Stimulated activated CD4-positive, alpha-beta T cell treated with anti-CD3 and anti-CD28 coated beads, TNF-alpha, amount 100 ng/mL, for 48 hours (primary cell): ENCODE data around the gene PANK3.
"Not testable (repeated sequence)": the region's sequence is repeated elsewhere in the genome, so short reads cannot be mapped to it uniquely, and the experiment has no call there.

Experiments used
- DNase-seq, 3 donors: peaks; one replicate each; pipeline ENCODE4 v3.0.0-alpha.2; 2020; ENCODE audit warnings: low read depth in 3 of 3

PANK3 gene

DNA sequence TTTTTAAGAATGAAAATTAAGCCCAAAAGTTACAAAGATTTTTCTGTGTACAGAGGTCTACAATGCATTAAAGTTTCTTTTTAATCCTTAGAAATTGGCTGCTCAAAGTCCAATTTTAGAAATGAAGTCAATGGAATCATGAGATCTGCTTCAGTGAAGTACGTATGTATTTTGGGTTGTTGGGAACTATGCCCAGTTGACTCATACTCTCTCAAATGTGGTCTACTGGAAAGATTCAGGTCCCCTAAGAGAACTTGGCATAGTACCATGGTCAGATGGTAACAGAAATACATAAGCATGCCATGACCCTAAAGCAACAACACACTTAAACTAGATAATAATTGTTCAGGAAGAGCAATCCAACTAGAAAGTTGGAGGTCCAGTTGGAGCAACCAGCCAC, 27.0 kb downstream of the PANK3 start:
- no peak for DNase-seq

- no peak for DNase-seq
These were observed 28.5 kb downstream of the PANK3 start for GRCh38 chr5:168550656-168551055.

DNA sequence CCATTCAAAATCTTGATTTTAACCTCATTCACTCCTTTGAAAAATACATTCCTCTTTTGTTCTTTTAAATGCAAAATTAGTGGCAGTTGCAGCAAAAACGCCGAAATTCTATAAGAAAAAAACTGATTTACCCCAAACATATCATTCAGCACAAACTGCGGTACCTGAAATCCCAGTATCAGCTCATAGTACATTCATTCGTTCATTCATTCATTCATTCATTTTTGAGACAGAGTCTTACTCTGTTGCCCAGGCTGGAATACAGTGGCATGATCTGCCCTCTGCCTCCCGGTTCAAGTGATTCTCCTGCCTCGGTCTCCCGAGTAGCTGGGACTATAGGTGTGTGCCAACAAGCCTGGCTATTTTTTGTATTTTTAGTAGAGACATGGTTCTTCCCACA, 29.6 kb downstream of the PANK3 start:
- no peak for DNase-seq

DNA sequence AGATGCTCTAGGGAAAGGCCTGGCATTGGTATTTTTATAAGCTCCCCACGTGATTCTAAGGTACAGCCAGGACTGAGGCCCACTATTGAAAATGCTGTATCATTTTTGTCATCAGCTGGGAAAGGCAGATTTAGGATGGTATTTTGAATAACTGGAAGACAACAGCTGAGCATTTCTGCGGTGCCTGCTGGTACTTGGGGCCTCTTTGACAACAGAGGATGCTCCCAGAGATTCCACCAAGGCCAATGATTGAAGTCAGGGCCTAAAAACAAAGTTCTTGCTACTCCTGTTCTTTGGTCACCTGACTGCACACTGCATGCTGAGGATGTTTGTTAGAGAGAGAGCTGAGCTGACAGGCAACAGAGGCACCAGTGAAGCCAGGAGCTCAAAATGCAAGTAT, 42.0 kb downstream of the PANK3 start:
- no peak for DNase-seq

GRCh38 chr5:168534351-168534750, 44.8 kb downstream of the PANK3 start:
- not testable (repeated sequence) for DNase-seq

DNA sequence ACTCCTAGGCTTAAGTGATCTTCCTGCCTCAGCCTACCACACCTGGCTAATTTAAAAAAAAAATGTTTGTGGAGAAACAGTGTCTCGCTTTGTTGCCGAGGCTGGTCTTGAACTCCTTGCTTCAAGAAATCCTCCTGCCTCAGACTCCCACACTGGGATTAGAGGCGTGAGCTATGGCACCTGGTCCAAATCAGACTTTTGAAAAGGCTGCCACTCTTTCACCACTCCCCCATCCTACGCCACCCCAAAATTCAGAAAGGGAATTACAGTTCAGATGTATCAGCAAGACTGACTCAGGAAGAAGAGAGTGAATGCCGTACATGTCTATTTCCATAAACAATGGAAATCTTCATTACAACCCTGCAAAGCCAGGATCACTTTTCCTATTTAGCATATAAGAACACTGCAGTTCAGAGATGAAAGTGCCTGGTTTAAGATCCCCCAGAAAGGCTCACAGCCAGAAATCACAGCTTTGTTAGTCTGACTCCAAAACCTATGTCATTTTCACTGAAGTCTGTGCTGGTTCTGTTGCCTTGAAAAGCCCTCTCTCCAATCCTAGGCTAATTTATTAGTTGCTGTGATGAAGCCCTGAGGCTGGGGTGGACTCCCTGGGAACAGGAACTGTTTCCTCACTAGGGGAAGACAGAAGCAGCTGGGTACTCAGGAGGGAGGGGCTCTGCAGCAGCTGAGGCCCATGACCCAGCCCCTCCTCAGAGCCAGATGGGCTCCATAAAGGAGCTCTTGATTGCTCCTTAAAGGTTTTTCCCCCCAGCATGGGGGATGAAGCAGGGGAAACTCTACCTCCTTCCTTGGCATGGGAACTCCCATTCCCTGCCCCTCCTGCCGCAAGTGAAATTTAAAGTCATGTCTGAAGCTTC, 46.9 kb downstream of the PANK3 start:
- no peak for DNase-seq

- DNase-seq: no peak
These were observed 48.0 kb downstream of the PANK3 start for GRCh38 chr5:168531191-168531590.

DNA sequence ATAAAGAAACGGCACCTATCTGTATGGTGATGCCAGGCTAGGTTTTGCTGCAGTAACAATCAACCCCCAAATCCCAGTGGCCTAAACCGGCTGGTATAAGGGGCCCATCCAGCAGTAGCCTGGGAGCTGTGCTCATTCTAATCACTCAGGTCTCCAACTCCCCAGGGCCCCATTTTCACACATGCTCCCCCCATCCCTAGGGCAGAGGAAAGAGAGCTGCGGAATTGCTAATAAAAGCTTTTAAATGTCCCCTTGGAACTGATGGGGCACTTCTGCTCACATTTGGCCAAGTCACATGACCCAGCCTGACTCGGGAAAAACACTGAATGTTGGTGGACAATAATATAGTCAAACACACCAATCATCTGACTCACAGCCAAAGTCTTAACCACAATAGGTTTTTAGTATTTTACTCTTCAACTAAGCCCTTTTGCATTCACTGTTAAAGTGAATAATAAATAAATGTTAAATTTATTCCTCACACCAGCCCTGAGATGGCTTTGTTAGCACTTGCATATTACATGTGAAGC, 48.5 kb downstream of the PANK3 start:
- DNase-seq: no peak

GRCh38 chr5:168529374-168530234, 49.6 kb downstream of the PANK3 start:
- no peak for DNase-seq

GRCh38 chr5:168528521-168529373, 50.4 kb downstream of the PANK3 start, which contains the start of gene FBLL1:
Gene FBLL1 (plus strand): TSS chr5:168529305. CDS start chr5:168529505, 200 bp downstream.
- peak in 1 of 3 donors; percentile 5 for DNase-seq

GRCh38 chr5:168527756-168528295, 51.3 kb downstream of the PANK3 start:
- no peak for DNase-seq

- no peak for DNase-seq
These were observed 53.3 kb downstream of the PANK3 start for GRCh38 chr5:168525856-168526255.

DNA sequence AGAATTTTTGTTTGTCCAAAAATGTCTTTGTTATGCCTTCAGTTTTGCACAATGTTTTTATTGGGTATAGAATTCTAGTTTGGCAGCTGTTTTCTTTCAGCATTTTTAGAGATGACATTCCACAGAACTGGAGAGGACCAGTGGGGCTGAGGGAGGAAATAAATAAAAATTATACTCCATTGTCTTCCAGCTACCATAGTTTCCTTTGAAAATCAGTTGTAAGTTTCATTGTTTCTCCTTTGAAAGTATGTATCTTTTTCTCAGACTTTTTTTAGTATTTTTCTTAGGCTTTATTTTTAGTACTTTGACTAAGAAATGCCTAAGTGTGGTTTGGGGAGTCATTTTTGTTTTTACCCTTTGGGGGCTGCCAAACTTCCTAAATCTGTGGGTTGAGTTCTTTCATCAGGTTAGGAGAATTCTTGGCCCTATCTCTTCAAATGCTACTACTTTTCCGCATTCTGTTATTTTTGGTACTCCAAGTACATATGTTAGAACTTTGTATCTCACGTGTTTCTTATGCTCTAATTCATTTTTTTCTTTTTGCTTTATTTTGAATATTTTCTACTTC, 65.2 kb downstream of the PANK3 start:
- DNase-seq: no peak

DNA sequence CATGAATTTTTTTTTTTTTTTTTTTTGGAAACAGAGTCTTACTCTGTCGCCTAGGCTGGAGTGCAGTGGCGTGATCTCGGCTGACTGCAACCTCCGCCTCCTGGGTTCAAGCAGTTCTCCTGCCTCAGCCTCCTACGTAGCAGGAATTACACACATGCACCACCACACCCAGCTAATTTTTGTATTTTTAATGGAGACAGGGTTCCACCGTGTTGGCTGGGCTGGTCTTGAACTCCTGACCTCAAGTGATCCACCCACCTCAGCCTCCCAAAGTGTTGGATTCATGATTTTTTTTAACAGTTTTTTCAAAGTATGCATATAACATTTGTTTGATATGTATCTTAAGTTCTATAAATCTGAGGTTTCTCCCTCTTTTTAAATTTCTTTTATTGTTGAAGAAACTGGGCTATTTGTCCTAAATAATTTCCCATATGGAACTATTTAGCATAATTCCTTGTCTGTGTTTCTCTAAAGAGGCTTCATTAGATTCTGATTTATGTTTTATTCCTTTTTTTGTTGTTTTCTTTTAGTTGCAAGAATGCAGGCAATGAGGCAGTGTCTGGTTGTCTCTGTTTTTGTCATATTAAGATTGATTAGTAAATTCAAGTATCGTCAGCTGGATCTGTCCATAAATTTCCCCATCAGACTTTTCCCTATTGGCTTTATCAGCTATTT, 76.5 kb downstream of the PANK3 start:
- no peak for DNase-seq
